Activated CD8-positive, alpha-beta T cell treated with anti-CD3 and anti-CD28 coated beads for 36 hours (primary cell): Measurements from ENCODE around the gene HK1. TPM values are rescaled to one million over a fixed set of nuclear protein-coding genes. Genes with fewer than 3 reads are reported as not detected.
A peak's percentile ranks its signal among the peaks of the same experiment; 100 is the strongest.
"Not testable (repeated sequence)": the region's sequence is repeated elsewhere in the genome, so short reads cannot be mapped to it uniquely, and the experiment has no call there.

Experiments
- ATAC-seq: fragments of 200-7000 bp; cut with Tn5 transposase; one replicate; pipeline ENCODE4 v1.10.0; 2021; ENCODE audit warnings: mild to moderate bottlenecking, moderate library complexity
- CTCF ChIA-PET: fragments of 350-600 bp; sonication (Branson Sonifier 250); formaldehyde crosslinking; loops from one replicate; lab custom pipeline; 2021; ENCODE audit warnings: antibody characterized with exemption; lab: Charles Lee
- POLR2A ChIA-PET: fragments of 350-600 bp; sonication (Branson Sonifier 250); formaldehyde crosslinking; loops from one replicate; lab custom pipeline; 2021; ENCODE audit warnings: antibody characterized with exemption; lab: Charles Lee
- DNase-seq: peaks from one replicate; pipeline ENCODE4 v3.0.0-alpha.2; 2020
- H3K27ac Mint-ChIP-seq: one replicate; pipeline ENCODE4 v1.8.0; 2021; ENCODE audit warnings: mild to moderate bottlenecking, mixed read lengths
- H3K27me3 Mint-ChIP-seq: one replicate; pipeline ENCODE4 v1.8.0; 2021; ENCODE audit warnings: mixed read lengths
- H3K36me3 Mint-ChIP-seq: one replicate; pipeline ENCODE4 v1.8.0; 2021; ENCODE audit warnings: low read depth, mixed read lengths
- H3K4me1 Mint-ChIP-seq: one replicate; pipeline ENCODE4 v1.8.0; 2021; ENCODE audit warnings: low read depth, mixed read lengths
- H3K4me3 Mint-ChIP-seq: one replicate; pipeline ENCODE4 v1.8.0; 2021; ENCODE audit warnings: mild to moderate bottlenecking, moderate library complexity, mixed read lengths
- H3K9me3 Mint-ChIP-seq: one replicate; pipeline ENCODE4 v1.8.0; 2021; ENCODE audit warnings: mixed read lengths
- CTCF ChIP-seq: fragments of 200-600 bp; IDR thresholded peaks from one replicate; pipeline ENCODE4 v1.8.0; 2022; ENCODE audit warnings: antibody characterized with exemption, mild to moderate bottlenecking
- intact Hi-C: fragments of 100-400 bp; cut with micrococcal nuclease; formaldehyde crosslinking; loops from one replicate; pipeline ENCODE4 v1.10.0; 2022
- total RNA-seq, 2 experiments: library from RNA; stranded (reverse); gene quantifications; one replicate each; pipeline ENCODE4 v1.2.3, GENCODE V29; 2021

Gene HK1
- total RNA-seq, 2 experiments from 2014 or later, result 314 to 325 TPM

GRCh38 chr10:69443354-69443753 lies 165.1 kb downstream of the HK1 start:
- intact Hi-C loops, result no loop called here
- no peaks in the 10 kb centered on the region for H3K36me3 Mint-ChIP-seq
- no peak for DNase-seq
- CTCF ChIA-PET, result no interaction called here
- H3K27ac Mint-ChIP-seq, result no peak overlapping the region
- TF ChIP-seq CTCF, result no peak
- no peaks in the 10 kb centered on the region for H3K27me3 Mint-ChIP-seq
- POLR2A ChIA-PET, result no interaction called here
- H3K4me3 Mint-ChIP-seq, result no peak overlapping the region
- no peaks in the 10 kb centered on the region for H3K4me1 Mint-ChIP-seq
- no peaks in the 10 kb centered on the region for H3K9me3 Mint-ChIP-seq
- no peak for ATAC-seq

- H3K27me3 Mint-ChIP-seq, result no peaks in the 10 kb centered on the region
- intact Hi-C loops, result no loop called here
- no peak for TF ChIP-seq CTCF
- DNase-seq, result no peak
- POLR2A ChIA-PET, result no interaction called here
- no peaks in the 10 kb centered on the region for H3K4me1 Mint-ChIP-seq
- no peaks in the 10 kb centered on the region for H3K9me3 Mint-ChIP-seq
- CTCF ChIA-PET, result no interaction called here
- no peaks in the 10 kb centered on the region for H3K36me3 Mint-ChIP-seq
- H3K4me3 Mint-ChIP-seq, result no peak overlapping the region
- no peak overlapping the region for H3K27ac Mint-ChIP-seq
- no peak for ATAC-seq
These were observed 166.7 kb downstream of the HK1 start for GRCh38 chr10:69445041-69445440.

GRCh38 chr10:69446229-69446628 lies 167.9 kb downstream of the HK1 start:
- no peak for DNase-seq
- Mint-ChIP-seq H3K4me1 (peaks cover 4% of the 10 kb centered on the region), H3K36me3 (no peaks in the 10 kb centered on the region), H3K27me3 (no peaks in the 10 kb centered on the region), H3K4me3 (no peak overlapping the region), H3K9me3 (no peaks in the 10 kb centered on the region), H3K27ac (no peak overlapping the region)
- no peak for TF ChIP-seq CTCF
- ChIA-PET CTCF (interaction anchor here (1.0 to 1.7 kb wide), 2 partner anchors 19 to 69 kb away, joined by 3 to 6 read pairs; no protein-coding TSS in a partner anchor), POLR2A (interaction anchor here (0.9 kb wide), 1 partner anchor 61 kb away, joined by 3 read pairs; no protein-coding TSS in a partner anchor)
- no peak for ATAC-seq
- intact Hi-C loops, result no loop called here

- Mint-ChIP-seq H3K27ac (no peak overlapping the region), H3K27me3 (no peaks in the 10 kb centered on the region), H3K36me3 (no peaks in the 10 kb centered on the region), H3K4me3 (no peak overlapping the region), H3K9me3 (no peaks in the 10 kb centered on the region), H3K4me1 (peaks cover 4% of the 10 kb centered on the region)
- ChIA-PET CTCF (interaction anchor here (1.0 to 1.7 kb wide), 5 partner anchors 19 to 69 kb away, joined by 3 to 6 read pairs (median 4); no protein-coding TSS in a partner anchor), POLR2A (interaction anchor here (0.9 kb wide), 1 partner anchor 60 kb away, joined by 3 read pairs; no protein-coding TSS in a partner anchor)
- DNase-seq (no peak), ATAC-seq (no peak)
- no peak for TF ChIP-seq CTCF
- intact Hi-C loops, result no loop called here
These were observed 168.4 kb downstream of the HK1 start for GRCh38 chr10:69446650-69447151.

GRCh38 chr10:69449841-69450240 lies 171.5 kb downstream of the HK1 start:
- DNase-seq (peak; percentile 68), ATAC-seq (peak; percentile 66)
- Mint-ChIP-seq H3K4me1 (peaks cover 9% of the 10 kb centered on the region), H3K27me3 (peaks cover 2% of the 10 kb centered on the region), H3K27ac (no peak overlapping the region), H3K36me3 (no peaks in the 10 kb centered on the region), H3K9me3 (no peaks in the 10 kb centered on the region), H3K4me3 (no peak overlapping the region)
- peak; percentile 51 for TF ChIP-seq CTCF
- ChIA-PET CTCF (interaction anchor here (0.9 to 2.6 kb wide), 15 partner anchors 10 to 266 kb away, joined by 3 to 11 read pairs (median 4); no protein-coding TSS in a partner anchor), POLR2A (no interaction called here)
- intact Hi-C loops, result no loop called here

- H3K4me3 Mint-ChIP-seq, result not testable (repeated sequence)
These were observed 172.1 kb downstream of the HK1 start for GRCh38 chr10:69450395-69450794.

More at GRCh38 chr10:69450395-69450794, 172.1 kb downstream of the HK1 start:
- H3K27ac Mint-ChIP-seq, H3K4me1 Mint-ChIP-seq, H3K9me3 Mint-ChIP-seq, H3K36me3 Mint-ChIP-seq, ATAC-seq, POLR2A ChIA-PET, H3K27me3 Mint-ChIP-seq, DNase-seq, intact Hi-C loops: not testable (repeated sequence)
- CTCF ChIA-PET, result interaction anchor here (0.9 to 2.6 kb wide), 18 partner anchors 10 to 266 kb away, joined by 3 to 11 read pairs (median 4); no protein-coding TSS in a partner anchor
